GM21717 (cell line): ENCODE data around the gene RNASE12.
"Not testable (repeated sequence)": the region's sequence is repeated elsewhere in the genome, so short reads cannot be mapped to it uniquely, and the experiment has no call there.

Experiments used
- ATAC-seq: cut with Tn5 transposase; IDR thresholded peaks from one replicate; pipeline ENCODE4 v1.9.1; 2021; ENCODE audit warnings: mild to moderate bottlenecking, moderate library complexity; ENCODE audit not compliant: unreplicated experiment

RNASE12 gene, protein sequence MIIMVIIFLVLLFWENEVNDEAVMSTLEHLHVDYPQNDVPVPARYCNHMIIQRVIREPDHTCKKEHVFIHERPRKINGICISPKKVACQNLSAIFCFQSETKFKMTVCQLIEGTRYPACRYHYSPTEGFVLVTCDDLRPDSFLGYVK

DNA sequence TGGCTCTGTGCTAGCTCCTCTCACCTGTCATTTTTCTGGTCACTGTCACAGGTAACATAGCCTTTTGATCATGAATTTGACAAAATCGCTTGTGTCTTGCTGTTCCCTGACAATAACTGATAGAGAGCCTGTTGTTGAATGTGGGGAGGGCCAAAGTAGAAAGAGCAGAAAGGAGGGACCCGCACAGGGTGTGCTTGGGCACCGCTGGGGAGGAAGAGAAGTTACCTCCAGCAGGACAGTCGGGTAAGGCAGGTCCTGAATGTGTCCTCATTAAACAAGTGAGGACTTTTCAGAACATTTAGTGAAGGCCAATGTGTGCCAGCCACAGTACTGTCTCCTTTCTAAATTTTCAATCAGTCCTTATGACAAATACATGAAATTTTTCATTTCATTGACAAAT is at the start of gene RNASE12:
Gene RNASE12 (minus strand): TSS at position 142 of the 400 bp plus-strand sequence. CDS start 653 bp downstream, outside the sequence.
- ATAC-seq = no peak

DNA sequence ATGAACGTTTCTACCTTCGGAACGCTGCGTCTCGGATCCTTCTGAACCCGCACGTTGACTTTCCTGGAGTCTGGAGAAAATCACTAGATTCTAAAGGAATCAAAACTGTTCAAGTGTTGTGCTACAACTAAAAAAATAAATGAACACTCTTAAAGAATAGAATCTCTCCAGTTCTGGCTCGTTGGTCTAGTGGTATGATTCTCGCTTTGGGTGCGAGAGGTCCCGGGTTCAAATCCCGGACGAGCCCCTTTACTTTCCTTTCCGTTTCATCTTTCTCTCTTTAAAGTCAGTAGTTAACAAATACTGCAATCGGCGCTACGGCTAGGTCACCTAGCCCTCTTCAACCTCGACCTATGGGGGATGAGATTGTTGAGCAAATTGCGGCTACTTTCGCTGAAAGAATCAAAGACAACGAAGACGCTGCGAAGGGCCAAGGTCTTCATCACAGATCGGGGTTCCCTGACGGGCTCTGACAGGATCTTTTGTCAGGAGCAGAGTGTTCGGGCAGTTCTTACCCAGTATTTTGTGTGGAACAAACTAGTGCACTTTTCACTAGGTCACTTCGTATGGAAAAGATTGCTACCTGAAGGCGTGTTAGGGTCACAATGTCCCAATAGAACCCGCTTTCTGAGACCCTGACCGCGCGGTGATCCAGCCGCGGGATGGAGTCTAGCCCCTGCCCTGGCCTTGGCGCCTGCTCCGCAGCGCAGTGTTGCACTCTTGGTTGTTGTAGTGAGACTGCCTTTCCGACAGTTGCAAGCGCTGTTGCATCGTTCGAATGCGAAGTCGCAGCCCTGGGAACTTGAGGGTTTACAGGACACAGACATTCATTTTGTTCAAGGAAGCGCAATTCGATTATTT is 41.9 kb upstream of the RNASE12 start:
- no peak for ATAC-seq

DNA sequence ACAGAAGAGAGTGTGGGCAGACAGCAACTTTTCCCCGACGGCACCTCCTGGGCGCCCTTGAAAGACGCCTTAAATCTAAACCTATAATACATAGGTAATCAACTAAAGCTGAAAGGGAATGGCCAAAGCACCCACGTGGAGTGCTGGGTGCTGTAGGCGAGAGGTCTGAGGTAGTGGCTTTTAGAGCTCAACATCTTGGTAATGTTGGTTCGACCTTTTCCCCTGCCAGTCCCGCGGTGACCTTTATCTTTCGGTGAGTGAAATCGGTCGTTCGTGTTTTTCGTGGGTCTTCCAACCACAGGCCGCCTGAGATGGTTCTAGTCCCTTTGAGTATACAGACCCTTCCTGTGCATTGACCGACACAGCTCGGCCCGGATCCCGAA is 41.3 kb upstream of the RNASE12 start:
- no peak for ATAC-seq

DNA sequence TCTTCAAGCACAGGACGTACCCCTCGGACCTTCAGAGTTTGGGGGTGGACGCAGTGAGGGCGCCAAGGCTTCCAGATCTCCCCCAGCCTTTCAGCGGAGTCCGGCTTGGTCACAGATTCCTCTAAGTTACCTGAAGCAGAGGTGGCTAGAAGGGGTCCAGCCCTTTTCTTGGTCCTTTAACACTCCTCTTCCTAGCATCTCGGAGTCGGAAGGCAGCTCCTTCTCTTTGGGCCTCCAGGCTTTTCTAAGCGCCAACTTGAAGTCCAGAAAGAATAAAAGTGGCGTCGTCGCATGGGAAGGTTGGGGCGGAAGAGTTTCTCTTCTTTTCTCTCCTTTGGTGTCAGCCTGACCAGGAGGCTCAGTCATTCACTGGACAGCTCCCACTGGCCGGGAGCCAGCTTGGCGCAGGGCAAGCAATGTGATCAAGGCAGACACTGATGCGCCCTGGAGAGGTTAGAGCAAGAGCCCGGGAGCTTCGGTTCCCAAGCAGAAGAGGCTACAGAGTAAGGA is 40.8 kb upstream of the RNASE12 start:
- ATAC-seq = no peak

DNA sequence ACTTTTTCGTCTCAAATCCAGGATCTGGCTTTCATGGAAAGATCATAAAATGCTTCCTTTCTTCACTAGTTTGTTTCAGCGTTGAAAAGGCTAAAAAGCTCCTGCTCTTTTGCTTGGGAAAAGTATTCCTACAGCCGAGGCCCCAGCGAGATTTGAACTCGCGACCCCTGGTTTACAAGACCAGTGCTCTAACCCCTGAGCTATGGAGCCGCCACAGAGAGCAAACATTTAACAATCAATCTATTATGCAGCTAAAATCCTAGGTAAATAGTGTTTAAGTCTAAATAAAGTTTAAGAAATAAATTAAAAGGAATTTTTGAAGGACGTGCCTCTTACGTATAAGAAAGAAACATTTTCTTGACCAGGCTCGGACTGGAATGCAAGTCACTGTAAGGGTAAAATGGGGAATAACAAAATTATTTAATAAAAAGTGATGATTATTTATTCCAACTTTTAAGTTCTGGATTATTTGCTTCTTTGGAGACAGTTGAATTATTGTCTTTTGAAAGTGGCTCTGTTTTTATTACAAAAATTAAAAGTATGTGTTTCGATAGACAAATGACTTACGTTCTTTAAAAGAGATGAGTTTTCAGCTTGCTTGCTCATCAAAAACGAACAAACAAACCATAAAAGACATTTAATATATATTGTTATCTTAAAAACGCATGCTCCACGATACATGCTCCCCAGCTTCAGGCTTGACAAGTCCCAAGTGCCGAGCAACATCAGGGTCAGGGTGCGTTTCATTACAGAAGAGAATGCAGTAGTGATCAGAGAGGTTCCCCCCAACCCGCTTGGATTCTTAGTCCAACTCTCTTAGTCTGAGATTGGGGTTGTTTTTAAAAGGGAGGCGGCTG is 40.1 kb upstream of the RNASE12 start:
- no peak for ATAC-seq

DNA sequence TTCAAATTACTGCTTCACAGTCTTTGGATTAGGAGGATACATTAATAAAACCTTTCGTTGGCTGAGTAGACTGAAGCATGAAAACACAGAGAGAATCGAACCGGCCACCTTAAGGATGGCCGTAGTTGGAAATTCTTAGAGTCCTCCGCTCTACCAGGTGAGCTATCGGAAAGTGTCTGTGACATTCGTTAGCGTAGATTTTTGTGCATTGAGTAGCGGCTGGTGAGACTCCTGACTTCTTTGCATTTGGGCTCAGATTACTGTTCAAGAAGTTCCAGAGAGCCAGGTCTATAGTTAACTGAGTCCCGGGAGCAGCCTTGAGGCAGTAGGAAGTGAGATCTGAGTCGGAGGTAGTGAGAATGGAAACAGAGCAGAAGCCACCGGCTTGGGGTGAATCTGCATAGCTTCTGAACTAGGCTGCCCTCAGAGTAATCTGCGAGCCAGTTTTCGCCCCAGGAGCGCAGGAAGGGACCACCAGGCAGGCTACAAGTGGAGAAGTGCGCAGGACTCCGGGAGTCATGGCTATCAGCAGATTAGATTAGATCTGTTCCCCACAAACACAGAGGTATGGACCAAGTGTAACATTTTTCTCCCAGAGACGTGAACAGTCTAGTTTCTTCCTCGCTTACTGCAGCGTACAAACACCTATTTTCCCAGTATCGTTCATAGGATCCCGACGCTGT is 39.3 kb upstream of the RNASE12 start:
- no peak for ATAC-seq

DNA sequence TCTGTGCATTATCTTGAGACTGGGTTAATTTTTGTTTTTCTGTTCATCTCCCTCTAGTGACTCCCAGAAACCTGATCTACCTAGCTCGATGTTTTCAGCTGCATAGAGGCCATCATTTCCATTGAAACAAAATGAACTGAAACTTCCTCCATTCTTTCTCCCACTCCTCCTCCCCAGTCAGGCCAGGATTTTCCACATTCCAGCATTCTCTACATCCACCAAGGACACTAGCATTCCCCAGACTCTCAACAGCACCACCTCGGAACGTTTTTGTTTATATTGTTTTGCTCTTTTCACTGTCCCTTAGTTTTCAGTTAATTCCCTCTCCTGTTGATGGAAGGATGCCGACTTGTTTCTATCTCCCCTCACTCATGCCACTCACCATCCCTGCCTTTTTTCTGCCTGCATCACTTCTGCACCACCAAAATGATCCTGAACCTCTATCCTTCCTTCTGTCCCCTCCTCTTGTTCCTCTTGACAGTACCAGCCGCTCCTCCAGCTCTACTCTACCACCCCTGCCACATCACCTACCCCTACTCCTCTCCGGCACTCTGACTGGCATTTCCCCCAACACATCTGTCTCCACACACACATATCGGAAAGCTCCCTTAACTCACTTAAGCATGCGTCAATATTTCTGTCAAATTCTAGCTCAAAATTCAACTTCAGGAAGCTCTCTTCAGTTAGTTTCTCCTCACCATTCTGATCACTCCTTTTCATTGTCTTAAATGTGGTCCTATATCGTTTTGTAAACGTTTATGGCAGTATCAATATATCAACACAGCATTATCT is 37.1 kb upstream of the RNASE12 start:
- no peak for ATAC-seq

DNA sequence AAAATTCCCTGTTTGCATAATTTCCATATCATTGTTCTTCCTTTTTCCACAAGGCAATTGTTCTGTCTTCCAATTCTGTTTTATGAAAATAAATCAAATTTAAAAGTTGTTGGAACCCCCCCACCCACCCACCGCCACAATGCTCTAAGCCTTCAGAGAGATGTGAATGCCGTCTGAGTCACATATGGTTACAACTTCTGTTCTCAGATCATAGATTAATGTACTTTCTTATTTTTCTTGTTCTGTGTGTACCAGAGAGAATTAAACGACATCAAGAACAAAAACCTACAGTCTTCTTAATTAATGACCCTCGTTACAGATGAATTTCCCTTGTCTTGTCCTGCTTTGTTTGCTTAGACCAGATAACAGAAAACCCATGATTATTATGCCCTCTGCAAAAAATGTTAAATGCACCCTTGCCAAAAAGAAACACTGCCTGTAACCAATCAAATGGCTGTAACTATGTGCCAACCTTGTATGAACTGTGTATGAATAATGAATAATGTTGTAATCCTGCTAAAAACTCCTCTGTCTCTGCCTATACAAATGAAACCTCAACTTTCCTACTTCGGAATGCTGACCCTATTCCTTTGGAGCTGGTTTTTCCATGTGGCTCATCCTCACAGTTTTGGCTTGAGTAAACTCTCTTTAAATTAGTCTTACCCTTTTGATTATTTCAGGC is 36.3 kb upstream of the RNASE12 start:
- no peak for ATAC-seq

DNA sequence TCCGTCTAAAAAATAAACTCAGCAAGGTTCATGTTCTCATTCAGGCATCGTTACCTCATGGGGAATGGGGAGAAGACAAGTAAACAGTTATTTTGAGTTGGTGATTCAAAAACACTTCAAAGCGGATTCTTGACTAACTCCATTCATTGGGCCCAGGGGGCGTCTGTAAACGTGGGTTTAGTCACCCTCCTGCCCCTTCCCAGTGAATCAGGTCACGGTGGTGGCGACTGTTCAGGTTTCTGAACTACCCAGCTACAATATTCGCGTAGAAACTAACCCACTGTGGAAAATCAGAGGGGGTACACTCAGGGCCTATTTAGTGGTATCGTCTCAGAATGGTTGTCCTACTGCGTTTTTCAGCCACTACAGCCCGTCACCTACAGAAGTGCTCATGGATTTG is 35.1 kb upstream of the RNASE12 start:
- ATAC-seq = no peak

DNA sequence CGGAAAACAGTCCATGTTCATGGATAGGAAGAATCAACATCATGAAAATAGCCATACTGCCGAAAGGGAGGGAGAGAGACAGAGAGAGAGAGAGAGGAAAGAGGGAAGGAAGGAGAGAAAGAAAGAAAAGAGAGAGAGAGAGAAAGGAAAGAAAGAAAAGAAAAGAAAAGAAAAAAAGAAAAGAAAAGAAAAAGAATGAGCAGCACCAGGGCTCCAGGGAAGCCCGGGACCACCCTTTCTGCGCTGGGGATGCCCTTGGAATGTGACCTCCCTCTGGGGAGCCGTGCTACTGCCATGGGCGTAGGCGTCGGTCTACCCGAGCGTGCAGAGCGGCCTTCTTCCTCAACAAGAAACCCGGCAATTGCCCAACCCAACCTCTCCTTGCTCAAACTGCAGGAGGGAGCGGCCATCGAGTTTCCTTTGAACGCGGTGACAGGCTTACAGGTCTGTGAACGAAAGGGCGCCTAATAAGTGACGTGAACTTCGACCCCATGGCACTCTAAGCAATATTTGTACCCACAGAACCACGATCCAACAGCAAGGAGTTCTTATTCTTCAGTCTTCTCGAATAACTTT is 33.4 kb upstream of the RNASE12 start:
- no peak for ATAC-seq

DNA sequence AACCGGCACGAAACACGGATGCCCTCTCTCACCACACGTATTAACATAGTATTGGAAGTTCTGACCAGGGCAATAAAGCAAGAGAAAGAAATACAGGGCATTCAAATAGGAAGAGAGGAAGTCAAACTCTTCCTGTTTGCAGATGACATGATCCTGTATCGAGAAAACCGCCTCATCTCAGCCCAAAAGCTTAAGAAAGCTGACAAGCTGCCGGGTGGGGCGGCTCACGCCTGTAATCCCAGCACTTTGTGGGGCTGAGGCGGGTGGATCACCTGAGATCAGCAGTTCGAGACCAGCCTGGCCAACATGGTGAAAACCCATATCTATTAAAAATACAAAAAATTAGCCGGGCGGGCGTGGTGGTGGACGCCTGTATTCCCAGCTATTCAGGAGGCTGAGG is 32.6 kb upstream of the RNASE12 start:
- no peak for ATAC-seq

DNA sequence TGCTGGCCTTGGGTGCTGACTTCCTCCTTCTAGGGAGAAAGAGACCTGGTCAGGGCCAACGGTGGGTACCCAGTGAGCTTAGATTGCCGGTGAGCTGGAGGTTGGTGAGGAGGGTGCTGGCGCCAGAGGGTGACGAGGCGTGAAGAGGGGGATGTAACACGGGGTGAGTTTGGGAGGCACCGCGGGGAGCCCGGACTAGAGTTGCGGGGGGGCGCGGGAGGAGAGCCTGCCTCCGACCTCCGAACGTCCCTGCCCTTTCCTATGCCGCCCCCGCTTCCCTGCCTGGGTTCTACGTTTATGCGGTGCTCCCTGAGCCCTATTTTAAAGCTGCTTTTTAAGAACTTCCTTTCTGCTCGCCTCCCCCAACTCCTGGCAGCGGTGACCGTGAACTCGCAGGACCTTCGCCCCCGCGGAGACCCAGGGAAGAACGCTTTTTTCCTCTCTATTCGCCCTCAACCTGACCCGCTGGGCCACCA is 31.7 kb upstream of the RNASE12 start:
- ATAC-seq = no peak

DNA sequence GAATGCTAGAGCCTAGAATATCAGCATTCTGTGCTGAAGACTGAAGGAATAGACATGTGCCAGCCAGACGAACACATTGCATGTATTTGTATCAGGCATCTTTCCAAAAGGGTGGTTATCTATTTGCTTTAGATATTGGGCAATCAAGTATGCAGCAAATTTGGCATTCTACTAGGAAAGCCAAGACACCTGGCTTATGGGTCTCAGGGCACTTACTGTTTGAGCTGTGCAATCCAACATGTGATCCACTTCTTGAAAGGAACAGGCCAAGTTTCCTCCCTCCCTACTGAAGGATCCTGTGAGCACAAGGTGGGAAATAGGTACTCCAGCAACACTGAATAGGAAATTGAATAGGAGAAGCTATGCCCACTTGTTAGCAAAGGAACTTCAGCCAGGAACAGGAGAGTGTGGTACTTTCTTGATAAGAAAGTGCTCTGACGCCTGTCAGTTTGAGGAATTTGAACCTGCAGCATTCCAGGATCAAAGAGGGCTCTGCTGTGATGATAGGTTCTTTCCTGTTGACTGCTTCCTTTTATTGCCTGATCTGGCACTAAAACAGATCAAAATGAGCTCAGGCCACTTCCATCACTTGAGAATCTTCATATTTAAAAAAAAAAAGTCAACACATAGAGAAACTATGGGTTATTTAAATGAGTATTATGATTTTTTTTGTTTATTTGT is 29.8 kb upstream of the RNASE12 start:
- ATAC-seq = no peak

DNA sequence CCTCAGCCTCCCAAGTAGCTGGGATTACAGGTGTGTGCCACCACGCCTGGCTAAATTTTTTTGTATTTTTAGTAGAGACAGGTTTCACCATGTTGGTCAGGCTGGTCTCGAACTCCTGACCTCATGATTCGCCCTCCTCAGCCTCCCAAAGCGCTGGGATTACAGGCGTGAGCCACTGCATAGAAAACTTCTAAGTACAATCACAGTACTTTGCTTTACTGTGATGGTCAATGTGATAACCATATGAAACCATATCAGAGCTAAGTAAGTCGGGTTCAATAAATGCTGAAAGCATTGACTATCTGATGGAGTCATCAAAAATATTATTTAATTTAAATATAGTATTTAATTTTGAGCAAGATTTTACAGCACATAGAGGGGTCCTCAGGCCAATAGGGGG is 28.5 kb upstream of the RNASE12 start:
- not testable (repeated sequence) for ATAC-seq

DNA sequence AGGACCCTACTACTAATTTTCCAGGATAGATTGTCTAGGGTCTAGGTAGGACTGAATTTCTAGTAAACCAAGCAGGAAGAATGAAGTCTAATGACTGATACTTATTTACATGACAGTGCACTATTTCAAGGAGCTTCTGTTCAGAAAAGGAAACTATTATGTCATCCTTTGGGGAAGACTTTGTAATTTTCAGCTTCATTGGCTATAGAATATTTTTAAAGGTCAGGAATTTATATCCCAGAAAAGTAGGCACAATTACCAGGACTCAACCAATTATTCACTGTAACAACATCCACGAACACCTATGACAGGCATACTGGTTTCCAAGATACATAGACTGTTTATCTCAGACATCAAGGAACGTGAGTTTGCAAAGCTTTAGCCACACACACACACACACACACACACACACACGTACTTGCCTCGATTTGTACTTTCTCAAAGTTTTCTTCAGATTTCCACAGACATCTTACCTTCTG is 27.1 kb upstream of the RNASE12 start:
- no peak for ATAC-seq

DNA sequence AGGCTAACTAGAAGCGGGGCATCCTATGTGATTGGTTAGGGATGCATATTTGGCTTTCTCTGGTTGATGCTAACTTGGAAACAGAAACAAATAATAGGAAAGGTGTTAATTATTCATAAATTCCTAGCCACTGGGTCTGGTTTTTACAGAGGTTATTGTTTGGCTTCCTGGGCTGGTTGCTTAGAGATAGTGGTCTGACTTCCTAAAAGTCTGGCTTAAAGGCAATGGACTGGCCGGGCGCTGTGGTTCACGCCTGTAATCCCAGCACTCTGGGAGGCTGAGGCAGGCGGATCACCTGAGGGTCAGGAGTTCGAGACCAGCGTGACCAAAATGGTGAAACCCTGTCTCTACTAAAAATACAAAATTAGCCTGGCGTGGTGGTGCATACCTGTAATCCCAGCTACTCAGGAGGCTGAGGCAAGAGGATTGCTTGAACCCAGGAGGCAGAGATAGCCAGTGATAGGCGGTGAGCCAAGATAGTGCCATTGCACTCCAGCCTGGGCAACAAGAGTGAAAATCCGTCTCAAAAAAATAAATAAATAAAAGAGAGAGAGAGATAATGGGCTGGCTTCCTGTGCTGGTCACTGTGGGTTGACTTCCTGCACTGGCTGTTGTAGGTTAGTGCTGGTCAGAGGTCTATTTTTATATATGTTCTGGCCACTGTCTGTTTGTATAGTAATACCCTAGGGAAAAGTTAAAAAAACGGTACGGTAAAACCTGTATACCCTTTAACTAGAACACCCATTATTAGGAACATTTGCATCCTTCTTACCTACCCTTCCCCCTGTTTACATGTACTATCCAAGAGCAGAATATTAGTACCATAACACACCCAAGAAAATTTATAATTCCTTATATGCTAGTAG is 26.2 kb upstream of the RNASE12 start:
- no peak for ATAC-seq

DNA sequence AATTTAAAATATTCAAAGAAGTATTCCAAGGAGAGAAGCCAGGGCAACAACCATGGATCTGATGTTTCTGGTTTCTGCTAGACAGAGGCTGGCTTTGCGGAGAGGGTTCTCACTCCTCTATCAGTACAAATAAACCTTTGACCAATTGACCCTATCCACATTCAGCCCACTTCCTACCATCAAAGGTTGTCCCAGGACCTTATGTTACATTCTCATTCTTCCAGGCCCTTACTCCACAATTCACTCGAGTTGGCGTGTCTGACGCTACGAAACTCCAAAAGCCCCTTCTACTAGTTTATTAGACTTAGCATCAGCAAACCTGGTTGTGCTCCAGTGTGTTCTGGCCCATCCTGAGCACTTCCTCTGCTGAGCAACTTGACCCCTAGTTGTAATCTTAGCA is 24.8 kb upstream of the RNASE12 start:
- no peak for ATAC-seq
